Right atrium auricular region (tissue), 2 donors: ENCODE measurements around the gene KCNH8. TPM values are rescaled to one million over a fixed set of nuclear protein-coding genes. Genes with fewer than 3 reads are reported as not detected.

ENCODE experiments used
- DNase-seq: peaks from one replicate; pipeline ENCODE4 v3.0.0-alpha.2; 2019; ENCODE audit warnings: low spot score
- H3K27ac ChIP-seq, 2 donors: fragments of 200-600 bp; sonication (generic); 1 replicate in 1 of 2; 2 replicates in 1 of 2; pipeline ENCODE4 v1.5.1; 2016 to 2019
- H3K27me3 ChIP-seq, 2 donors: fragments of 200-600 bp; sonication (generic); one replicate each; pipeline versions ENCODE4 v1.5.1 to v1.6.0; 2017 to 2019
- H3K36me3 ChIP-seq: fragments of 200-600 bp; sonication (generic); one replicate; pipeline ENCODE4 v1.5.1; 2016
- H3K4me1 ChIP-seq, 2 donors: fragments of 200-600 bp; sonication (generic); one replicate each; pipeline versions ENCODE4 v1.5.1 to v1.6.0; 2017 to 2019
- H3K4me3 ChIP-seq, 2 donors: fragments of 200-600 bp; sonication (generic); 1 replicate in 1 of 2; 2 replicates in 1 of 2; pipeline ENCODE4 v1.5.1; 2017 to 2019; ENCODE audit warnings: mild to moderate bottlenecking in 1 of 2, moderate library complexity in 1 of 2
- H3K9me3 ChIP-seq, 2 donors: fragments of 200-600 bp; sonication (generic); one replicate each; pipeline ENCODE4 v1.5.1; 2019
- total RNA-seq, 2 donors: library from RNA; depleted of rRNA; stranded (reverse); fragments of >200 nt; gene quantifications; one replicate each; pipeline ENCODE4 v1.1.0, GENCODE V29; 2016
- TF ChIP-seq, protein P1 (sequence below), 2 donors: fragments of 200-600 bp; sonication (generic); IDR thresholded peaks; one replicate each; pipeline ENCODE4 v1.5.1; 2019; ENCODE audit warnings: antibody characterized with exemption in 2 of 2

Gene KCNH8
- total RNA-seq, 2 donors from 2014 or later, result 0.08 TPM; not detected in 1

DNA sequence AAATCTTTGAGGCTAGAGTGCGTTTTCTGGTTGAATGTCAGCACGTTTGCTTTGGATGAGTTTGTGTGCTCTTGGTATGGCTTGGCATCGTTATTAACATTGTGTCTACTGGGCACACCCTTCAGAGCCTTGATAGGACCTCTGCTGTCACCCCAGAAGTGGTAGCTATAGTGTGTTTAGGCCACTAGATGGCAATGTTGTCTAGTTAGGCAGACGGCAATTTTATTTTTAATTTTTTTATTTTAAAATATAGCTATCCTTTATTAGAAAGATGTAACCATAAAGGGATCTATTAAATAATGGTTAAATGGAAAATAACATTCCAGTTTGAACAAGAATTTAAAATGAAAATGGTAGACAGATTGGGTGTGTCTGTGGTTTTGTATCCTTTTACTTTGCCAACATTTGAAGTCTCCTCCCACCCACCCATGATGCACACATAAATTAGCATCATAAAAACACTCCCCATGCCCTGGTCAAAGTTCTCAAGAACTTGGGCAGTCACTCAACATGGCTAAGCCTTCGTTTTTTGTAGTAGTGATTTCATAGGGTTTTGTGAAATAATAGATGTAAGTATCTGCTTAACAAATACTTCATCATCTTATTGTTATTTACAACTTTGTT lies 200.7 kb downstream of the KCNH8 start:
- H3K4me3 ChIP-seq, result no peak overlapping the region
- H3K36me3 ChIP-seq, result no peaks in the 10 kb centered on the region
- H3K27ac ChIP-seq, result no peak overlapping the region
- H3K27me3 ChIP-seq, result no peaks in the 10 kb centered on the region
- H3K4me1 ChIP-seq, result no peaks in the 10 kb centered on the region
- H3K9me3 ChIP-seq, result no peaks in the 10 kb centered on the region
- TF ChIP-seq, protein P1, sequence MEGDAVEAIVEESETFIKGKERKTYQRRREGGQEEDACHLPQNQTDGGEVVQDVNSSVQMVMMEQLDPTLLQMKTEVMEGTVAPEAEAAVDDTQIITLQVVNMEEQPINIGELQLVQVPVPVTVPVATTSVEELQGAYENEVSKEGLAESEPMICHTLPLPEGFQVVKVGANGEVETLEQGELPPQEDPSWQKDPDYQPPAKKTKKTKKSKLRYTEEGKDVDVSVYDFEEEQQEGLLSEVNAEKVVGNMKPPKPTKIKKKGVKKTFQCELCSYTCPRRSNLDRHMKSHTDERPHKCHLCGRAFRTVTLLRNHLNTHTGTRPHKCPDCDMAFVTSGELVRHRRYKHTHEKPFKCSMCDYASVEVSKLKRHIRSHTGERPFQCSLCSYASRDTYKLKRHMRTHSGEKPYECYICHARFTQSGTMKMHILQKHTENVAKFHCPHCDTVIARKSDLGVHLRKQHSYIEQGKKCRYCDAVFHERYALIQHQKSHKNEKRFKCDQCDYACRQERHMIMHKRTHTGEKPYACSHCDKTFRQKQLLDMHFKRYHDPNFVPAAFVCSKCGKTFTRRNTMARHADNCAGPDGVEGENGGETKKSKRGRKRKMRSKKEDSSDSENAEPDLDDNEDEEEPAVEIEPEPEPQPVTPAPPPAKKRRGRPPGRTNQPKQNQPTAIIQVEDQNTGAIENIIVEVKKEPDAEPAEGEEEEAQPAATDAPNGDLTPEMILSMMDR (IDR thresholded peaks at IDR 0.05), result peak; percentile 32 to 75
- DNase-seq, result no peak

DNA sequence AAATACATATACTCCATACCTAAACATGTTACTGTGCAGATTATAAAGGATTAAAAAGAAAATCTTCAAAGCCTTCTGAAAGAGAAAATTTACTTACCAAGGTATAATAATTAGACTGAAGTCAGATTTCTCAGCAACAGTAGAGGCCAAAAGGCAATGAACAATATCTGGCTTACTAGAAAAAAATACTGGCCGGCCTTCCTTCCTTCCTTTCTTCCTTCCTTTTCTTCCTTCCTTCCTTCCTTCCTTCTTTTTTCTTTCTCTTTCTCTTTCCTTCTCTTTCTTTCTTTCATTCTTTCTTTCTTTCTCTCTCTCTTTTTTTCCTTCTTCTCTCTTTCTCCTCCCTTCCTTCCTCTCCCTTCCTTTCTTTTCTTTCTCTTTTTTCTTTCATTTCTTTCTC lies 209.6 kb downstream of the KCNH8 start:
- Histone ChIP-seq H3K27ac (no peak overlapping the region), H3K27me3 (no peaks in the 10 kb centered on the region), H3K9me3 (no peaks in the 10 kb centered on the region), H3K4me1 (no peaks in the 10 kb centered on the region), H3K36me3 (no peaks in the 10 kb centered on the region), H3K4me3 (no peak overlapping the region)
- TF ChIP-seq, protein P1 (IDR thresholded peaks at IDR 0.05), result no peak
- DNase-seq, result no peak

DNA sequence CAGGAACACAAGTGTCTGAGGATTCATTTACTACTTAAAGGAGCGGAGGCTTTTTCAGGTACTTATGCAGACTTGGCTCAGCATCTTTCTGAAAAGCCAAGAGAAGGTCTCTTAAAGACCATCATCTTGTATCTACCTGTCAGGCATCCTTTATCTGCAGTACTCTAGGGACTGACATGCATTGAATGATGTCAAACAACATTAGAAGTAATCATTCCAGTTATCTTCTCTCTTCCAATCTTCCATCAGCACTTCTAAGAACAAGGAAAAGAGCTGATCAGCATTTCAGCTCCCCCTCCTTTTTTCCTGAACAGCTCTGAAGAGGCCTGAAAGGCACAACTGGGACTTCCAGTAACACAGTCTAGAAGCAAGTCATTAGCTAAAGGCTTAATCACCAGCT lies 214.8 kb downstream of the KCNH8 start:
- no peak overlapping the region for H3K4me3 ChIP-seq
- H3K9me3 ChIP-seq, result no peaks in the 10 kb centered on the region
- no peaks in the 10 kb centered on the region for H3K36me3 ChIP-seq
- no peaks in the 10 kb centered on the region for H3K4me1 ChIP-seq
- TF ChIP-seq, protein P1 (IDR thresholded peaks at IDR 0.05), result no peak
- no peak for DNase-seq
- H3K27ac ChIP-seq, result no peak overlapping the region
- no peaks in the 10 kb centered on the region for H3K27me3 ChIP-seq

- Histone ChIP-seq H3K4me1 (no peaks in the 10 kb centered on the region), H3K27ac (no peak overlapping the region), H3K4me3 (no peak overlapping the region), H3K9me3 (no peaks in the 10 kb centered on the region), H3K27me3 (no peaks in the 10 kb centered on the region), H3K36me3 (no peaks in the 10 kb centered on the region)
- TF ChIP-seq, protein P1 (IDR thresholded peaks at IDR 0.05), result no peak
- no peak for DNase-seq
Measured at GRCh38 chr3:19364148-19364547, 215.8 kb downstream of the KCNH8 start.

DNA sequence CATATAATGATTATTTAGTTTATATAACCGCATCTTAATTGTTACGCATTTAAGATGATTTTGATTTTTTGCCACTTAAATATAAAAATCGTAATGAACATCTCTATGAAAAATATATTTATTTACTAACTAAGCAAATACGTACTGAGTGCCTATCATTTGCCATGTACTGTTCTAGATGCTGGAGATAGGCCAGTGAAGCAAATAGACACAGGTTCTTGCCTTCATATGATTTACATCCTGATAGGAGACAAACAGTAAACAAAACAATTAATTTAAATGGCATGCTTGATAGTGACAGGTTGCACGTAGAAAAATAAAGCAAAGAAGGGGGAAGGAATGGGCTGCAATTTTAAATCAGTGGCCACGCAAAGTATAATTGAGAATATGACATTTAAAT lies 217.2 kb downstream of the KCNH8 start:
- Histone ChIP-seq H3K4me1 (no peaks in the 10 kb centered on the region), H3K9me3 (no peaks in the 10 kb centered on the region), H3K36me3 (no peaks in the 10 kb centered on the region), H3K4me3 (no peak overlapping the region), H3K27ac (no peak overlapping the region), H3K27me3 (no peaks in the 10 kb centered on the region)
- no peak for DNase-seq
- TF ChIP-seq, protein P1 (IDR thresholded peaks at IDR 0.05), result no peak

- Histone ChIP-seq H3K9me3 (no peaks in the 10 kb centered on the region), H3K36me3 (no peaks in the 10 kb centered on the region), H3K27me3 (no peaks in the 10 kb centered on the region), H3K4me3 (no peak overlapping the region), H3K4me1 (no peaks in the 10 kb centered on the region), H3K27ac (no peak overlapping the region)
- DNase-seq, result no peak
- TF ChIP-seq, protein P1 (IDR thresholded peaks at IDR 0.05), result no peak
Measured at GRCh38 chr3:19384868-19385267, 236.6 kb downstream of the KCNH8 start.
